ENCODE data around the gene SLC10A4. TPM values are rescaled to one million over a fixed set of nuclear protein-coding genes. Genes with fewer than 3 reads are reported as not detected.

Gene SLC10A4
- total and polyA plus RNA-seq, 2 experiments from 2014 or later, result 2.3 to 4.3 TPM

DNA sequence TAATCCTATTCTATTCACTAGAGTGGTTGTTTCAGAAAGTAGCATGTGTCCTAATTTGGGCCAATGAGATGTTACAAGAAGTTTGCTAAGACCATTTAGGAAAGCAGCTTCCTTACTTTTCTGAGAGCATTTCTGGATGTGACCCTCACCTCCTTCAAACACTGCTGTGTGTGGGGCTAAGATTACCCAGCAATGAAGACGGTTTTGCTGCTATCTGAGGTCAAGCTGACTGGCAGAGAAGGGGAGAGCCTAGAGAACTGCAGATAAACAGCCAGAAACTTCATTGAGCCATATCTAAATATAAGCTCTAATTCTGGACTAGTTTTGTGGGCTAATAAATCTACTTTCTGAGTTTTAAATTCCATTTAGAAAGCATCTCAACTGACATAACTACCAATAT is 43.3 kb downstream of the SLC10A4 start:
- Mint-ChIP-seq H3K27me3 (ENCODE audit: insufficient read depth, low read depth, poor library complexity) (no peaks in the 10 kb centered on the region), H3K9me3 (no peaks in the 10 kb centered on the region), H3K4me1 (no peaks in the 10 kb centered on the region), H3K36me3 (ENCODE audit: low read depth) (peaks cover 39% of the 10 kb centered on the region), H3K27ac (no peak overlapping the region), H3K4me3 (no peak overlapping the region)
- DNase-seq (ENCODE audit: low spot score) (no peak), ATAC-seq (no peak)
- Histone ChIP-seq H4K20me1 (replicated peaks; ENCODE audit: insufficient read depth) (0 out of 2 replicates have a peak, but pooled peaks cover 3% of the 10 kb centered on the region), H3F3A (replicated peaks; ENCODE audit: low read depth) (no peaks in the 10 kb centered on the region), H3K4me1 (ENCODE audit: insufficient read depth) (no peaks in the 10 kb centered on the region), H3K4me2 (no peak overlapping the region), H3K79me2 (replicated peaks; ENCODE audit: insufficient read depth) (no peaks in the 10 kb centered on the region), H3K4me3 (no peak overlapping the region), H3K27ac (ENCODE audit: low read depth) (no peak overlapping the region), H3K9me2 (ENCODE audit: insufficient read depth) (no peaks in the 10 kb centered on the region), H3K27me3 (ENCODE audit: insufficient read depth) (no peaks in the 10 kb centered on the region), H2AFZ (no peak overlapping the region), H3K36me3 (ENCODE audit: insufficient read depth) (peaks cover 29% of the 10 kb centered on the region)
- TF ChIP-seq JUNB (IDR thresholded peaks at IDR 0.05; ENCODE audit: unreplicated experiment) (no peak), STAT1 (IDR thresholded peaks at IDR 0.05; ENCODE audit: unreplicated experiment) (no peak), EZH2 (IDR thresholded peaks at IDR 0.05; ENCODE audit: low read depth, unreplicated experiment) (no peak), POLR2AphosphoS5 (IDR thresholded peaks at IDR 0.05; ENCODE audit: low read depth) (no peak)
- TF ChIP-seq, protein P1, sequence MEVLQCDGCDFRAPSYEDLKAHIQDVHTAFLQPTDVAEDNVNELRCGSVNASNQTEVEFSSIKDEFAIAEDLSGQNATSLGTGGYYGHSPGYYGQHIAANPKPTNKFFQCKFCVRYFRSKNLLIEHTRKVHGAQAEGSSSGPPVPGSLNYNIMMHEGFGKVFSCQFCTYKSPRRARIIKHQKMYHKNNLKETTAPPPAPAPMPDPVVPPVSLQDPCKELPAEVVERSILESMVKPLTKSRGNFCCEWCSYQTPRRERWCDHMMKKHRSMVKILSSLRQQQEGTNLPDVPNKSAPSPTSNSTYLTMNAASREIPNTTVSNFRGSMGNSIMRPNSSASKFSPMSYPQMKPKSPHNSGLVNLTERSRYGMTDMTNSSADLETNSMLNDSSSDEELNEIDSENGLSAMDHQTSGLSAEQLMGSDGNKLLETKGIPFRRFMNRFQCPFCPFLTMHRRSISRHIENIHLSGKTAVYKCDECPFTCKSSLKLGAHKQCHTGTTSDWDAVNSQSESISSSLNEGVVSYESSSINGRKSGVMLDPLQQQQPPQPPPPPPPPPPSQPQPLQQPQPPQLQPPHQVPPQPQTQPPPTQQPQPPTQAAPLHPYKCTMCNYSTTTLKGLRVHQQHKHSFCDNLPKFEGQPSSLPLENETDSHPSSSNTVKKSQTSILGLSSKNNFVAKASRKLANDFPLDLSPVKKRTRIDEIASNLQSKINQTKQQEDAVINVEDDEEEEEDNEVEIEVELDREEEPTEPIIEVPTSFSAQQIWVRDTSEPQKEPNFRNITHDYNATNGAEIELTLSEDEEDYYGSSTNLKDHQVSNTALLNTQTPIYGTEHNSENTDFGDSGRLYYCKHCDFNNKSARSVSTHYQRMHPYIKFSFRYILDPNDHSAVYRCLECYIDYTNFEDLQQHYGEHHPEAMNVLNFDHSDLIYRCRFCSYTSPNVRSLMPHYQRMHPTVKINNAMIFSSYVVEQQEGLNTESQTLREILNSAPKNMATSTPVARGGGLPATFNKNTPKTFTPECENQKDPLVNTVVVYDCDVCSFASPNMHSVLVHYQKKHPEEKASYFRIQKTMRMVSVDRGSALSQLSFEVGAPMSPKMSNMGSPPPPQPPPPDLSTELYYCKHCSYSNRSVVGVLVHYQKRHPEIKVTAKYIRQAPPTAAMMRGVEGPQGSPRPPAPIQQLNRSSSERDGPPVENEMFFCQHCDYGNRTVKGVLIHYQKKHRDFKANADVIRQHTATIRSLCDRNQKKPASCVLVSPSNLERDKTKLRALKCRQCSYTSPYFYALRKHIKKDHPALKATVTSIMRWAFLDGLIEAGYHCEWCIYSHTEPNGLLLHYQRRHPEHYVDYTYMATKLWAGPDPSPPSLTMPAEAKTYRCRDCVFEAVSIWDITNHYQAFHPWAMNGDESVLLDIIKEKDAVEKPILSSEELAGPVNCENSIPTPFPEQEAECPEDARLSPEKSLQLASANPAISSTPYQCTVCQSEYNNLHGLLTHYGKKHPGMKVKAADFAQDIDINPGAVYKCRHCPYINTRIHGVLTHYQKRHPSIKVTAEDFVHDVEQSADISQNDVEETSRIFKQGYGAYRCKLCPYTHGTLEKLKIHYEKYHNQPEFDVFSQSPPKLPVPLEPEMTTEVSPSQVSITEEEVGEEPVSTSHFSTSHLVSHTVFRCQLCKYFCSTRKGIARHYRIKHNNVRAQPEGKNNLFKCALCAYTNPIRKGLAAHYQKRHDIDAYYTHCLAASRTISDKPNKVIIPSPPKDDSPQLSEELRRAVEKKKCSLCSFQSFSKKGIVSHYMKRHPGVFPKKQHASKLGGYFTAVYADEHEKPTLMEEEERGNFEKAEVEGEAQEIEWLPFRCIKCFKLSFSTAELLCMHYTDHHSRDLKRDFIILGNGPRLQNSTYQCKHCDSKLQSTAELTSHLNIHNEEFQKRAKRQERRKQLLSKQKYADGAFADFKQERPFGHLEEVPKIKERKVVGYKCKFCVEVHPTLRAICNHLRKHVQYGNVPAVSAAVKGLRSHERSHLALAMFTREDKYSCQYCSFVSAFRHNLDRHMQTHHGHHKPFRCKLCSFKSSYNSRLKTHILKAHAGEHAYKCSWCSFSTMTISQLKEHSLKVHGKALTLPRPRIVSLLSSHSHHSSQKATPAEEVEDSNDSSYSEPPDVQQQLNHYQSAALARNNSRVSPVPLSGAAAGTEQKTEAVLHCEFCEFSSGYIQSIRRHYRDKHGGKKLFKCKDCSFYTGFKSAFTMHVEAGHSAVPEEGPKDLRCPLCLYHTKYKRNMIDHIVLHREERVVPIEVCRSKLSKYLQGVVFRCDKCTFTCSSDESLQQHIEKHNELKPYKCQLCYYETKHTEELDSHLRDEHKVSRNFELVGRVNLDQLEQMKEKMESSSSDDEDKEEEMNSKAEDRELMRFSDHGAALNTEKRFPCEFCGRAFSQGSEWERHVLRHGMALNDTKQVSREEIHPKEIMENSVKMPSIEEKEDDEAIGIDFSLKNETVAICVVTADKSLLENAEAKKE (CRISPR knock-in tag; IDR thresholded peaks at IDR 0.05), result no peak

DNA sequence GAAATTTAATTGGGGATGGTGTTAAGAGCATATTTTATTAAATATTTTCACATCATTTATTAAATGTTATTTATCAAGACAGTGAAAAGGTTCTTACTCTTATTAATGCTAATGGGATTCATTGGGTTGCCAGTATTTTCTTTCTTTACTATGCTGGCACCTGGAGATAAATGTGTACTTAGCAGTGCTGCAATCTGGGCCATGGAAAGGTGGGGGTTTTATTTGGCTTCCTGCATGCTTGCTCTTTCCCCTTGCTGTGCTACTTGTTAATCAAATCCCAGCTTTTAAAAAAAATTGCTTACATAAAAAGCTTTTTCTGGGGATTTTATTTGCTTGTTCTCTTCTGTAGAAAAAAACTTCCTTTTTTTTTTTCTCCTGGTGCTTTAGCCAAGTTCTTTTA is 55.2 kb downstream of the SLC10A4 start:
- no peak overlapping the region for H3K4me3 ChIP-seq
- H3F3A ChIP-seq (replicated peaks; ENCODE audit: low read depth), result no peaks in the 10 kb centered on the region
- H3K4me1 ChIP-seq (ENCODE audit: insufficient read depth), result peaks cover 33% of the 10 kb centered on the region
- H3K36me3 ChIP-seq (ENCODE audit: insufficient read depth), result peaks cover 7% of the 10 kb centered on the region; the same call in 1 of the 2 replicates
- H2AFZ ChIP-seq, result no peak overlapping the region
- H3K27ac ChIP-seq (ENCODE audit: low read depth), result peak overlapping the region; percentile 21; the same call in 1 of the 2 replicates
- no peaks in the 10 kb centered on the region for H3K9me3 Mint-ChIP-seq
- no peaks in the 10 kb centered on the region for H4K20me1 ChIP-seq (replicated peaks; ENCODE audit: insufficient read depth)
- H3K27ac Mint-ChIP-seq, result peak overlapping the region; percentile 34; the same call in 1 of the 2 replicates
- no peak overlapping the region for H3K4me3 Mint-ChIP-seq
- no peak; the same call in 2 of the 3 replicates for ATAC-seq
- no peaks in the 10 kb centered on the region for H3K79me2 ChIP-seq (replicated peaks; ENCODE audit: insufficient read depth)
- peaks cover 37% of the 10 kb centered on the region; the same call in 2 of the 3 replicates for H3K36me3 Mint-ChIP-seq (ENCODE audit: low read depth)
- peaks cover 2% of the 10 kb centered on the region for H3K27me3 Mint-ChIP-seq (ENCODE audit: insufficient read depth, low read depth, poor library complexity)
- peaks cover 50% of the 10 kb centered on the region for H3K4me1 Mint-ChIP-seq
- peak overlapping the region; percentile 50; the same call in 1 of the 2 replicates for H3K4me2 ChIP-seq
- no peaks in the 10 kb centered on the region for H3K9me2 ChIP-seq (ENCODE audit: insufficient read depth)
- peak; percentile 21 for DNase-seq (ENCODE audit: low spot score)
- no peaks in the 10 kb centered on the region for H3K27me3 ChIP-seq (ENCODE audit: insufficient read depth)
- TF ChIP-seq, protein P2, sequence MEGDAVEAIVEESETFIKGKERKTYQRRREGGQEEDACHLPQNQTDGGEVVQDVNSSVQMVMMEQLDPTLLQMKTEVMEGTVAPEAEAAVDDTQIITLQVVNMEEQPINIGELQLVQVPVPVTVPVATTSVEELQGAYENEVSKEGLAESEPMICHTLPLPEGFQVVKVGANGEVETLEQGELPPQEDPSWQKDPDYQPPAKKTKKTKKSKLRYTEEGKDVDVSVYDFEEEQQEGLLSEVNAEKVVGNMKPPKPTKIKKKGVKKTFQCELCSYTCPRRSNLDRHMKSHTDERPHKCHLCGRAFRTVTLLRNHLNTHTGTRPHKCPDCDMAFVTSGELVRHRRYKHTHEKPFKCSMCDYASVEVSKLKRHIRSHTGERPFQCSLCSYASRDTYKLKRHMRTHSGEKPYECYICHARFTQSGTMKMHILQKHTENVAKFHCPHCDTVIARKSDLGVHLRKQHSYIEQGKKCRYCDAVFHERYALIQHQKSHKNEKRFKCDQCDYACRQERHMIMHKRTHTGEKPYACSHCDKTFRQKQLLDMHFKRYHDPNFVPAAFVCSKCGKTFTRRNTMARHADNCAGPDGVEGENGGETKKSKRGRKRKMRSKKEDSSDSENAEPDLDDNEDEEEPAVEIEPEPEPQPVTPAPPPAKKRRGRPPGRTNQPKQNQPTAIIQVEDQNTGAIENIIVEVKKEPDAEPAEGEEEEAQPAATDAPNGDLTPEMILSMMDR (conservative IDR thresholded peaks at IDR 0.05; ENCODE audit: low read depth in 2 of 2), result no peak

Measured in GM23338 (cell line).